Activated T-cell treated with anti-CD3 and anti-CD28 coated beads for 24 hours (primary cell): Measurements from ENCODE around the gene KCTD4.

Source experiments
- DNase-seq: peaks from one replicate; pipeline ENCODE4 v3.0.0-alpha.2; 2020; ENCODE audit warnings: low read depth

KCTD4 gene

DNA sequence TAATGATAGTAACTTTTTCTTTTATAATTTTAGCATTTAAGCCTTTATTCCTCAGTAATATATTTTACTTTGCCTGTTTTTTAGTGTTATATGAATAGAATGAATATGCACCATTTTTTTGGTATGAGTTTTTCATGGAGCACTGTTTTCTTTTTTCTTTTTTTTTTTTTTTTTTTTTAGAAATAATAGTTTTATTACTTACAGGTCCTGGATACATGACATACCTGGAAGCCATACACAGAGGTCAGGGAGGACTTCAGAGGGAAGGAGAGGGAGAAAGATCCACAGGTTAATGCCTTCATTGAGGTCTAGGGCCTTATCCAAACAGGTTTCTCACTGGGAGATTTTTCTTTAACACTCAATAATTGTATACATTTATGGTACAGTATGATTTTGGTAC, 26.4 kb downstream of the KCTD4 start:
- no peak for DNase-seq

DNA sequence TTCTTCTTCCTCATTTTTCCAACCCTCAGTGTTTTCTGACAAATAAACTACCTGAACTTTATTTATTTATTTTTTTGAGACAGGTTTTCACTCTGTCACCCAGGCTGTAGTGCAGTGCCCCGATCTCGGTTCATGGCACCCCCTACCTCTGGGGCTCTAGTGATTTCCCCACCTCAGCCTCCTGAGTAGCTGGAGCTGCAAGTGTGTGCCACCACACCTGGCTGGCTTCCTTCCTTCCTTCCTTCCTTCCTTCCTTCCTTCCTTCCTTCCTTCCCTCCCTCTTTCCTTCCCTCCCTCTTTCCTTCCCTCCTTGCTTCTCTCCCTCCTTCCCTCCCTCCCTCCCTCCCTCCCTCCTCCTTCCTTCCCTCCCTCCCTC, 32.3 kb downstream of the KCTD4 start:
- DNase-seq, result no peak

DNA sequence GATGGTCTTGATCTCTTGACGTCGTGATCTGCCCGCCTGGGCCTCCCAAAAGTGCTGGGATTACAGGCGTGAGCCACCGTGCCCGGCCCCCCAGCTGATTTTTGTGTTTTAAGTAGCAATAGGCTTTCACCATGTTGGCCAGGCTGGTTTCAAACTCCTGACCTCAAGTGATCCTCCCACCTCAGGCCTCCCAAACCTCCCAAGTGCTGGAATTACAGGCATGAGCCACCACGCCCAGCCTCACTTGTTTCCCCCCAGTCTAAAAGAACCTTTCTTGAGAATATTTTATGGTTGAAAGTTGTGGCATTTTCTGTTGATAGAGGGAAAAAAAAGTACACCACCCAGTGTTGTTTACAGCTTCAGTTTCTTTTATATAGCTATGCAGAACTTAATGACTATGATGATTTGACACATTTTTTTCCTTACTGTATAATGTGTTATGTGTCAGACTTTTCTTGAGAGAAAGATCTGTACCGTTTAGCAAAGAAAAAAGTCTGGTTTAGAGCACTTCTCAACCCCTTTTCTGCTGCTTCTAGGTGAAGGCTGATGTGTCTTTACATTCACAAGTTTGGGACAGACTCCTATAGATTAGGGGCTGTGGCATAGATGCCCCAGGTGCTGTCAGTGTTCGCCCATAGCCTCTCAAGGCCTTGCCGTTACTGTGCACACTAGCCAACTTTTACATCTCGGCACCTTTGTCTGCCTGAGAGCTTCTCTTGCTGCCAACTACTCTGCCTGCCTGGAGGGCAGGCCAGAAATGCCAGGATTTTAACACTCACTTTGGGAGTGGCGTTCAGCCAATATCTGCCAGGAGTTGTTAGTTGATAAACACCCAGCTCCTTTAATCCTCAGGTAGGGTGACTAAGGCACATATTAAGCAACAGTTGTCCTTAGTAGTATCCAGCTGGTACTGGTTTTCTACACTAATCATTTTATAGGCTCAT, 33.0 kb downstream of the KCTD4 start:
- DNase-seq, result no peak

DNA sequence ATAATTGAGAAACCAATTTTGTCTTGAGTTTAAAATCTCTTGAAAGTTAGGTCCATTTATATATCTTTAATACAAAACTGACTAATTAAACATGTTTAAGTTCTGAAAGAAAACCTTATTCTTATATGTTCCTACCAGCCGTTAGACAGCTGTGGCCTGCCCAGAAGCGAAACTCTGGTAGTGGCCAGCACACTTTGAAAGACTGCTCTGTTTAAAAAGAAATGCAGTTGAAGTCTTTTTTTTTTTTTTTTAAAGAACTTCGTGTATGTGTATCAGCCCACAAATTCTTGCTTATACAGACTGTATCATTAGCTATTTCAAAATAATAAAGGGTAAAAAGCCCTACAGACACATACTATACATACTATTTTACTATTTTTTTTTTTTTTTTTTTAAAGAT, 34.0 kb downstream of the KCTD4 start:
- no peak for DNase-seq

DNA sequence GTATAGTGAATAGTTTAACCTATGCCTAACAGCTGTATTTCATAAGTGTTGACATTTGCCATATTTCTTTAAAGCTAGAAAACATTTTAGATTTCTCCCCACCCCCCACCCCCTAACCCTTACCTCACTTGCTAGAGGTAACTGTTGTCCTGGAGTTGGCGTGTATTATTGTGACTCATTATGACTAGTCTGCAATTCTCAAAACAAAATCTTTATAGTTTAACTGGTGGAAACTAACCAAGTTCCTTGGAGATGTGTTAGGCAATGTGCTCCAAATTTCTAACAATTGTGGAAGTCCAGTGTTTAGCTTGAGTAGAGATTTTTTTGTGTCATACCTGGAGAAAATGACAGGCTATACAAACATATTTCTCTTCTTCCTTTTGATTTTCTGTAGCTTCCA, 38.0 kb downstream of the KCTD4 start:
- DNase-seq, result no peak

DNA sequence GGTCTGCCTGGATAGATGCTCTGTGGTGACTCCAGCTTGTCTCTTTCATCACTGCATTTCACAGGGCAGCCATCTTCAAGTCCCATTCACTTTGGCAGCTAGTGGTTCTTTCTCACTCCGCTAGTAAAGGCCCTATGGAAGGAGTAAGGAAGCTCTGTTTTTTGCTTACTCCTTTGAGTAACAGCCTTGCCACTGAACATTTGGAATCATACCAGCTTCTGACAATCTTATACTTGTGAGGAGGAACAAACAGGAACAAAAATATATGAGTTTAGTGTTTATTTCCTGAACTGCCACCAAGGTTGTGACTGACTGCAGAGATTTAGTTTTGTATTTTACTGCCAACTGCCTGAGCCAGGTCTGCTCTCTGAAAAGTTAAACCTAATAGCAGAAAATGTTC, 38.7 kb downstream of the KCTD4 start:
- no peak for DNase-seq

DNA sequence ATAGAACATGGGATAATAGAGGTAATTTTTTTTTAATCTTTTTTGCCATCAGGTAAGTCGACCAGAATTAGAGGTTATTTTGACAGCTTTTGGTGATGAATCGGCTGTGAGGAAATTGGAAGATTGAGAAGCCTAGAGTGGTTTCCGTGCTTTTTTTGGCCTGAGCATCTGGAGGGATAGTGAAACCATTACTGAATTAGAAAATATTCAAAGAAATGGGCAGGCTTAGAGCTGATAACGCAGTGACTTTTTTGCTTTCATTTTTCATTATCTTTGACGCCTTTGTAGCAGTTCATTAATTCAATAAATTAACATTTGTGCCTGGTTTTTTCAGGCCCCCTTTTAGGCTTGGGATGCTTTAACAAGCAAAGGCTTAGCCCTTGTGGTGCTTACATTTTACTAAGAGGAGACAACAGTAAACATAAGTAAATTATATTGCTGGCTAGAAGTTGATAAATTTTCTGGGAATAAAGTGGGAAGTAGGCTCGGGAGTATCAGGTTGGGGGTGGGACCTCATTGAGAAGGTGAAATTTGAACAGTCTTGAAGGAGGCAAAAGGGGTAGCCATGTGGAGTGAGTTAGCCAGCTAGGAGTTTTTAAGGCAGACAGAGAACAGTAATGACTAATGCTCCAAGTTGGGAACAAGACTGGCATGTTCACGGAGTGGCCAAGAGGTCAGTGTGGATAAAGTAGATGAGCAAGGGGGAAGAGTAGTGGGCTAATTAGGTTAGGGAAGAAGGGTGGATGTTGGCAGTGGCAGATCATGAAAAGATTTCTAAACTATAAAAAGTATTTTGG, 44.1 kb downstream of the KCTD4 start:
- no peak for DNase-seq

DNA sequence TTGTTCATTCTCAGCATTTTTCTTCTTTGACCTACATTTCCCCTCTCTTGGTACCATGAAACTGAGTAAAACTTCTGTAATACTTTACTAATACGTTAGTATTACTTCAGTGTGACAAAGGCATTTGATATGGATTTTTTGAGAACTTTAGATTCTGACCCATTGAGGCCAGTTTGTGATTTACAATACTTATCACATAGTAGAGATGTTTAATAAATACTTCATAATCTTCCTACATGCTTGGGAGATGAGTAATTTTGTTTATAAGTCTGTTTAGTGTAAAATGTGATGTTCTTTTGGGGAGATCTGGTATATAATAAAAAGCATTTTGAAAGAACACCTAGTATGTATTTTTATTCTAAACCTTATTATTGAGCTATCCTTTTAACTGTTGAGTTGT, 50.9 kb downstream of the KCTD4 start:
- no peak for DNase-seq

DNA sequence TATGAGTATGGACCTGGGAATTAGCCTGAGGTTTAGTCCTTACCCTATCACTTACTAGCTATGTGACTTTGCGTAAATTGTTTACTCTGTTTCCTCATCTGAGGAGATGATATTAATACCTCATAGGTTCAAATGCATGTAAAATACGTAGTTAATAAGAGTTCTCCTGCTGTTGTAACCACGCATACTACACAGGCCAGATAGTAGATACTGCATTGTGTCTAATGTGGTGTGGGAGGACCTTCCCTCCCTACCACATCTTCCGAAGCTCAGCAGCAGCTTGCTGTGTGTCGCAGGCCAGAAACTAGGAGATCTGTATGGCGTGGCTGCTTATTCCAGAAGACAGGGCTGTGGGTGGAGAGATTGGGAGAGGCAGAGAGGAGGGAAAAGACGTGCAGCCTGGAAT, 57.5 kb downstream of the KCTD4 start:
- no peak for DNase-seq
